Vagina (tissue), 2 donors: ENCODE measurements around the gene RAD9A.

Experiments
- POLR2A ChIP-seq, 2 donors: fragments of 450-650 bp; IDR thresholded peaks; one replicate each; pipeline ENCODE4 v1.6.1; 2017; ENCODE audit warnings: antibody characterized with exemption in 2 of 2, mild to moderate bottlenecking in 2 of 2, moderate library complexity in 2 of 2
- POLR2AphosphoS5 ChIP-seq, 2 donors: sonication (generic); formaldehyde crosslinking; IDR thresholded peaks; one replicate each; pipeline ENCODE4 v1.9.0; 2017; ENCODE audit warnings: antibody characterized with exemption in 2 of 2, mild to moderate bottlenecking in 2 of 2, low read depth in 1 of 2; ENCODE audit not compliant: insufficient read depth in 1 of 2
- TF ChIP-seq, protein P1 (sequence below), 3 experiments: fragments of 450-650 bp in 2 of 3; fragments of 200-600 bp in 1 of 3; sonication (generic) in 1 of 3; IDR thresholded peaks; one replicate each; pipeline ENCODE4 v1.5.1; 2017 to 2019; ENCODE audit warnings: antibody characterized with exemption in 3 of 3, mild to moderate bottlenecking in 2 of 3, moderate library complexity in 2 of 3

DNA sequence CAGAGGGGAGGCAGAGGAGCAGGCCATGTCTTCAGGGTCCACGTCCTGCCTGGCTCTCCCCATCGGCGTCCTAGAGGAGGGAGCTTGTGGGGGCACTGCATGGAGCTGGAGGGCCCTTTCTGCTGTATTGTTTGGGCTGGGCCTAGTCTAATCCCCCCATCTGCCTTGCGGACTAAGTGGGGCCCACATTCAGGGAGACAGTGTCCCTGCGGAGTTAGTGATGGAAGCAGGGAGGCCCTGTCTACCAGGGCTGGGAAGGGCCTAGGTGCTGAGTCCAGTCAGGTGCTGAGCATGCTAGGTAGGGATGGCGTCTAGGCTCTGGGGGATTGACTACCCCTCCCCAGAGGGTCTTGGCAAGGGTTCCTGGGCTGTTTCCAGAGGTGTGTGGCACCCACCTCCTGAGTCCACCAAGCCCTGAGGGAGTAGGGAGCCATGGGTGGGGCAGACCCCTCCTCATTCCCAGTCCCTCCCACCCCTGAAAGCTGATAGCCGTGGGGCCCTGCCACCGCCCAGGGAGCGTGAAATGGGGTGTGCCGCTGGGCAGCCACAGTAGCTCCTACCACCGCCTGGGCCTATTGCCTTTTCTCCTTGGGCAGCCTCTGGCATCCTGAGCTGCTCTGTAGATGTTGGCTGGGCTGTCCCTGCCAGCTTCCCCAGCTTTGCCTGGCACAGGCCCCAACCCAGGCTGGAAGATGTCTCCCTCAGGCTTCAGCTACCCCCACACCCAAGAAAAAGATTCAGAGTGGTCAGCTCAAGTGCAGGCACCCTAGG is 36.6 kb upstream of the RAD9A start:
- TF ChIP-seq, protein P1, sequence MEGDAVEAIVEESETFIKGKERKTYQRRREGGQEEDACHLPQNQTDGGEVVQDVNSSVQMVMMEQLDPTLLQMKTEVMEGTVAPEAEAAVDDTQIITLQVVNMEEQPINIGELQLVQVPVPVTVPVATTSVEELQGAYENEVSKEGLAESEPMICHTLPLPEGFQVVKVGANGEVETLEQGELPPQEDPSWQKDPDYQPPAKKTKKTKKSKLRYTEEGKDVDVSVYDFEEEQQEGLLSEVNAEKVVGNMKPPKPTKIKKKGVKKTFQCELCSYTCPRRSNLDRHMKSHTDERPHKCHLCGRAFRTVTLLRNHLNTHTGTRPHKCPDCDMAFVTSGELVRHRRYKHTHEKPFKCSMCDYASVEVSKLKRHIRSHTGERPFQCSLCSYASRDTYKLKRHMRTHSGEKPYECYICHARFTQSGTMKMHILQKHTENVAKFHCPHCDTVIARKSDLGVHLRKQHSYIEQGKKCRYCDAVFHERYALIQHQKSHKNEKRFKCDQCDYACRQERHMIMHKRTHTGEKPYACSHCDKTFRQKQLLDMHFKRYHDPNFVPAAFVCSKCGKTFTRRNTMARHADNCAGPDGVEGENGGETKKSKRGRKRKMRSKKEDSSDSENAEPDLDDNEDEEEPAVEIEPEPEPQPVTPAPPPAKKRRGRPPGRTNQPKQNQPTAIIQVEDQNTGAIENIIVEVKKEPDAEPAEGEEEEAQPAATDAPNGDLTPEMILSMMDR (IDR thresholded peaks at IDR 0.05) = no peak
- TF ChIP-seq POLR2A (IDR thresholded peaks at IDR 0.05) = no peak
- TF ChIP-seq POLR2AphosphoS5 (IDR thresholded peaks at IDR 0.05; ENCODE audit: insufficient read depth in 1 of 2, low read depth in 1 of 2) = no peak
